Iris pigment epithelial cell (primary cell): ENCODE data around the gene EVA1C.
"Not testable (repeated sequence)": the region's sequence is repeated elsewhere in the genome, so short reads cannot be mapped to it uniquely, and the experiment has no call there.

ENCODE experiments used
- DNase-seq: peaks from one replicate; pipeline ENCODE4 v3.0.0-alpha.2; 2011; ENCODE audit warnings: low read depth

EVA1C gene

DNA sequence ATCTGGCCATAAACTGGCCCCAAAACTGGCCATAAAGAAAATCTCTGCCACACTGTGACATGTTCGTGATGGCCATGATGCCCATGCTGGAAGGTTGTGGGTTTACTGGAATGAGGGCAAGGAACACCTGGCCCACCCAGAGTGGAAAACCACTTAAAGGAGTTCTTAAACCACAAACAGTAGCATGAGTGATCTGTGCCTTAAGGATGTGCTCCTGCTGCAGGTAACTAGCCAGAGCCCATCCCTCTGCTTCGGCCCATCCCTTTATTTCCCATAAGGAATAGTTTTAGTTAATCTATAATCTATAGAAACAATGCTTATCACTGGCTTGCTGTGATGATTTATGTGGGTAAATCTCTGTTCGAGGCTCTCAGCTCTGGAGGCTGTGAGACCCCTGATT, 50.1 kb downstream of the EVA1C start:
- not testable (repeated sequence) for DNase-seq

DNA sequence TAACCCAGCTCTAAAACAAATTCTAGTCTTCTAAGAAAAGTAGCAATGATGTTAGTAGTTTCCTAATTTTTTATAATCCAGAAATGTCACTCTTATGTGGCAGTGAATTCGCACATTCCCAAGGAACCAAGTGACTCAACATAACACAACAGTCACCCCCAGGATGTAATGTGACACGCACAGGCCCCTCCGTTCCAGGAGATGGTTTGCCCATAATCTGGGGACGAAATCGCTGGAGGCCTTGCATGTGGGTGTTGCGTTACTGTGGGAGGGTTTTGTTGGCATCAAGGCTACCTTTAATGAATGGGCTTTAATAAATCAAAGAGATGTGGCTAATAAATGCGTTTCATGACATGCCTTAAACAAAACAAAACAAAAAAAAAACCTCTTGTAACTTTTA, 50.9 kb downstream of the EVA1C start:
- DNase-seq = peak; percentile 68

DNA sequence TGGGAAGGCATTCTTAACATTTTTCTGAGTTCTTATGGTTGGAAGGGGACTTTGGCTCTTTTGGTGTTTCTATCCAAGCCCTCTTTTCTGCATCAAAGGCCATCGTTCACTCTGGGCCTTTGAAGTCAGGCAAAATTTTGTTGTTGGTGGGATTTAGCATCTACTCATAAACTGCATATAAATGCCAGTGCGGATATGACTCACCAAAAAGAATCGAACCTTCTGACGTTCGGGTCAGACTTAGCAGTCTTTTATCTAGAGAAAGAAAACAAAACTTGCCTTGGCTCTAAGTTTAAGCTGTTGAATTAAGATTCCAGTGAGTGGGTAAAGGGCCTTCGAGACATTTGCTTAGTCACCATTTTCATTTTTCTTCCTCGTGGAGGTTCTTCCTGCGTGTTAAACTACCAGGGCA, 51.4 kb downstream of the EVA1C start:
- peak; percentile 96 for DNase-seq

DNA sequence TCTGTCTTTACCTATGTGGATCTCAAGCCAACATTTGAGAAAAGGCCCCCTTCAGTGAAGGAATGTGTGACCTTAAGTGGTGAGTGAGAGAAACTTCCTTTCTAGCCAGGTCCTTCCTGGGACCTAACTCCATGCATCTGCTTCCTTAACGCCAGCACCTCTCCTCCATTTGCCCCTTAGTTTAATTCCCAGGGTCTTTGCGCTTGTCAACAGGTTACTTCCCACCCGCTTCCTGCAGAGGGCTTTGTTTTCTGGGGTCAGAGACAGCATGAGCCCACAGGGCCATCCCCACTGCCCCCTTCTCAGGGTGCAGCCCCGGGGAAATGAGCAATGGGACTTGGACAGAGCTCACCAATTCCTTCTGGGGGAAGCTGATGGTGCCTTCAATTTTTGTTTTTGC, 54.8 kb downstream of the EVA1C start:
- DNase-seq = no peak

DNA sequence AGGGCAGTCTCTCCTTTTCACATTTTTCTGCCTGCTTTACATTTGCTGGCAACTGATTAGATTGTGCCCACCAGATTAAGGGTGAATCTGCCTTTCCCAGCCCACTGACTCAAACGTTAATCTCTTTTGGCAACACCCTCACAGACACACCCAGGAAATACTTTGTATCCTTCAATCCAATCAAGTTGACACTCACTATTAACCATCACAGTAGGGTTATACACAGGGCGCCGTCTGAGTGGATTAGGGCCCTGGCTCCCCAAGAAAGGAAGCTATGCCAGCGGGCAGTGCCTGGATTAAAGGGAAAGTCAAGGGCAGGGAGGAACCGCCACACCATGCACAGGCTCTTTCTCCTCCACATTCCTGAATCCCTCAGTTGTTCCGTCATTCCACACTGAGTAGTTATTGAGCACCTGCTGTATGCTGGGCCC, 56.2 kb downstream of the EVA1C start:
- DNase-seq = no peak

DNA sequence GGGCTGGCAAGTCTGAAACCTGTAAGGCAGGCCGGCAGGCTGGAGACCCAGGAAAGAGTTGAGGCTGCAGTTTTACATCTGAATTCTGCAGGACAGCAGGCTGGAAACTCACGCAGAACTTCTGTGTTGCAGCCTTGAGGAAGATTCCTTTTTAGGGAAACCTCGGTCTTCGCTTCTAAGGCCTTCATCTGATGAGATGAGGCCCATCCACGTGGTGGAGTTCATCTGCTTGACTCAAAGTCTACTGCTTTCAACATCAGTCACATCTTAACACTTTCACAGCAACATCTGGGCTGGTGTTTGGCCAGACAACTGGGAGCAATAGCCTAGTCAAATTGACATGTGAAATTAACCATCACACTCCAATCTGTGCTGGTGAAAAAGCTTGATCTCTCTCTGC, 57.1 kb downstream of the EVA1C start:
- DNase-seq = no peak

DNA sequence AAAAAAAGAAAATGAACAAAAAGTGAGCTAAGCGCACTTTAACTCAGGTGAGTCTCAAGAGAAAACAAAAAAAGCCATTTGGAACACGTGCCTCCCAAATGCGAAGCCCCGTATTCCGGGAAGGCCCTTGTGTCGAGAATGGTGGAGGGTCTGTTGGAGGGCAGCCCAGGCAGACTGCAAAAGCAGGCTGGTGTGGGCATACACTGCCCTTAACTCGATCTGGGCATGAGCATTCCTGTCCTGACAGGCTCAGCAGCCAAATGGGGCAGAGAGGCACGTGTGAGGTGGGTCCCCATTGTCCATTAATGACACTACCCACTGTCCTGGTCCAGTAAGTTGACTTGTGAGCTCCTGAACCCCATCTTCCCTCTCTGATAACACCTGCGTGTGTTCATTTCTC, 57.7 kb downstream of the EVA1C start:
- no peak for DNase-seq

DNA sequence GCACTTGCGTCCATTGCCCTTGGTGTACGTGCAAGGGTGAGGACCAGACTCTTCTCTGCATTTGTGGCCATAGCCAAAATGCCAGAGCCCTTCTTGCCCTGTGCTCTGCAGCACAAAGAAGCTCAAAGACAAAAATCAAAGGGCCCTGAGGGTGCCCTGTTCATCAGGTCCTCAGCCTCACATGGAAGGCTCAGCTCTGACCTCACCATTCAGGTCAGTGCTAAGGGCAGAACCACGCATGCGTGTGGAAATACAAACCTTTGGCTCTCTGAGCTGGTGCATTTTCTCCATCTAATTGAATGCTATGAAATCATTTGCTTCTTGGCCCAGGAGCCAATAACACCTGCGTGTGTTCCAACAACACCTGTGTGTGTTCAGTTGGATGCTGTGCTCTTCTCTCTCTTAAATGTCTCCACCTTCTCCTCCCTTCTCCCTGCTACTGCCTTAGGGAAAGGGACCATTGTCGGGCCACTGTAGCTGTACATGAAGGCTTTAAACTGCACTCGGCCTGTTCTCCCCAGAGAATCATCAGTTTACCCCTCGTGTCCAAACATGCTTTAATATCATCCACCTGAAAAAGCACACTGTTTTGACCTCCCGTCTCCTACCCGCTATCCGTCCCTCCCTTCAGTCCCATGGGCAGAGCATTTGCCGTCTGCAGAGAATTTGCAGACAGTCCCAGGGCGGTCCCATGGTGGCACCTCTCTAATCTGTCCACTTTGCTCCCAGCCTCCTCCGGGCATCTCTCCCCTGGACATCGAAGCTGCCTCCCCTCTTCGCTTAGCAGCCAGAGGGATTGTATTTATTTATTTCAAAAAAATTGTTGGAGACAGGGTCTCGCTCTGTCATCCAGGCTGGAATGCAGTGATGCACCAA, 60.6 kb downstream of the EVA1C start:
- no peak for DNase-seq

DNA sequence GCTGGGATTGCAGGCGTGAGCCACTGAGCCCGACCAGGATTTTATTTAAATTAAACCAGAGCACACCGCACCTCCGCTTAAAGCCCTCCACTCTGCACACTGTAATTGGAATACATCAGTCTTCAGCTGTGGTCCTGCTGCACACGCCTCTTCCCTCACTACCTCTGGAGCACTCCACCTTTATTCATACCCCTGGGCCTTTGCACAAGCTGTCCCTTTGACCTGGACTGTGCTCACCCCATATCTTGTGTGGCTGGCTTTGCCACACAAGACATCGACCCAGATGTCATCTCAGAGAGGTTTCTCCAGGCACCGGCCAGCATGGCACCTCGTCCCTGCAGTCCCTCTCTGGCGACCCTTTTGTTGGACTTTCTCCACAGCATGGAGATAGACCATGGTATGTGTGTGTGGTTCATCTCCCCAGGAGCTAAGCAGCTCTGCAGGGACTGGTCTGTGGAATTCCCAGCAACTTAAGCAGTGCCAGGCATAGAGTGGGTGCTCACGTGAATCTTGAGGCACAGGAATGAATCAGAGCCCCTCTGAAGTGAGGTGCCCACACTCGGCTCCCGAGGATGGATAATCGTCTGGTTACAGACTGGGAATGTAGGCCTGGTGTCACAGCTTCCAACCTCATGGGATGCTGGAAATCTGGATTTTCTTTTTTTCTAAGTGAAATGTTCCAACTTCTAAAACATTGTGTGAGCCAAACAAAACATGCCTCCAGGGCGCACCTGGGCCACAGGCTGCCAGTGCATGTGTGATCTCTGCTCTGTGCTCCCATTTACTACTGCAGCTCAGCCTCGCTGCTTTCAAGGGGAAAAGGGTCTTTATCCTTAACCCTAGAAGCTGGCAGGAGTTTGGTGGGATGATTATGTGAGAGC, 61.9 kb downstream of the EVA1C start:
- DNase-seq = no peak

DNA sequence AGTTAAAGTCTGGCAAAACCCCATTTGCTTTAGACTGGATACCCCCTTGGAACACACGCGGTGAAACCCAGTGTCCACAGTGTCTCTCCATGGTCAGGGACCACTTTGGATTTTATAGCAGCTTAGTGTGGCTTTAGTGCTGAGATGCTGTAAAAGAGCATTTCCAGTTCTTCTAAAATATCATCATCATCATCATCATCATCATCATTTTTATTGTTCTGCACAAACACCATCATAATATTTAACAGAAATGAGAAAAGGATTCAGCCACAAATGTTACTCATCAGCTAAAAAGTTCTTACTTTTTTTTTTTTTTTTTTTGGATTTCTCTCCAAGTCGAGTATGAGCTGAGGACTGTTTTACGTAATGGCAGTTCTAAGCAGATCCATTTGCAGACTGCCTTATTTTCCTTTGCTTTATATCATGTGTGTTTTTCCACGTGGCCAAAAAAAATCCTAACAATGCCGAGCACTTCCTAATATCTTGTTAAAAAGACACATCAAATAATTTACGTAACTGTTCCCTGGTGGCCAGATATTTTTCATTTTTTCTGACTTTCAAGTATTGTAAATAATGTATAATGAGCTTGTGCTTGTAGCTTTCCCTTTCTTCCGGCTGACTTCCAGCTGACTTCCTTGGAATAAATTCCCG, 62.8 kb downstream of the EVA1C start:
- peak; percentile 93 for DNase-seq

DNA sequence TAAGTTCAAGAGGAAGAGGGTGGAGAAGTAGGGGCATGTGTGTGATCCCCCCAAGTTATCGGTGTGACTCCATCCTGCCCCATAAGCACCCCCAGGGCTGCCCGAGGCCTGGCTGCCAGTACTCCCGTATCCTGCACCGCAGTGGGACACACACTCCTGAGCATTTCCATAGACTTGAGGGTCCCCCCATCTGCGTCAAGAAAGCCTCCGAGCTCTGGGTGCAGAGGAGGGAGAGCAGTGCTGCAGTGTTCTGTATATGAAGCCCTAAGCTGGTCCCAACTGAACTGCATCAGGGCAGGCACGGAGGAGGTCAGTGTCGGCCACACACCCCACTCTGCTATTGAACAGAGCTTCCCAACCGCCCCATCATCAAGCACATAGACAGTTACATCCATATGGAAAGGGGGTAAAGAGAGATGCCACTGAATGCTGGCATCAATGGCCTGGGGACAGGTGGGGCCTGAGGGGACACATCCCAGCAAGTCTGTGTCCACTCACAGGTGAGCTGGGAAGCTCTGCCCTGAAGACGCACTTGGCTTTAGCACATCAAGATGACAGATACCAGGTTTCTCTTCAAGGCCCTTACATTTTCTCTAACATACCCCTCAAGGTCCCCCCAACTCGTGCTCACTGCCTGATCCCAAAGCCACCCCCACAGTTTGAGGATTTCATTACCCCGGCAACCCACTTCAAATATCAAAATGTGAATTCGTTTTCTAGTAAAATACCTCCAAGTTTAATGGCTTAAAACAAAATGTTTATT, 64.3 kb downstream of the EVA1C start:
- no peak for DNase-seq

DNA sequence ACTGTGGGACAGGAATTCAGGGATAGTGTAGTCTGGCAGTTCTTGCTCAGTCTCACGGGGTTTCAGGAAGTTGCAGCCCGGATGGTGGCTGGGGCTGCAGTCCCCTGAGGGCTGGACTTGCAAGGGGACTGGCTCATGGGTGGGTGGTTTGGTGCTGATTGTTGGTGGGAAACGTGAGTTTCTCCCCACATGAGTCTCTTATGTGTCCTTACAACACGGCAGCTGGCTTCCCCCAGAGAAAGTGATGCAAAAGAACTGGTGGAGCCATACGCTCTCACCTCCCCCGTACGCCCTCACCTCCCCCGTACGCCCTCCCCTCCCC, 64.9 kb downstream of the EVA1C start:
- DNase-seq = no peak

DNA sequence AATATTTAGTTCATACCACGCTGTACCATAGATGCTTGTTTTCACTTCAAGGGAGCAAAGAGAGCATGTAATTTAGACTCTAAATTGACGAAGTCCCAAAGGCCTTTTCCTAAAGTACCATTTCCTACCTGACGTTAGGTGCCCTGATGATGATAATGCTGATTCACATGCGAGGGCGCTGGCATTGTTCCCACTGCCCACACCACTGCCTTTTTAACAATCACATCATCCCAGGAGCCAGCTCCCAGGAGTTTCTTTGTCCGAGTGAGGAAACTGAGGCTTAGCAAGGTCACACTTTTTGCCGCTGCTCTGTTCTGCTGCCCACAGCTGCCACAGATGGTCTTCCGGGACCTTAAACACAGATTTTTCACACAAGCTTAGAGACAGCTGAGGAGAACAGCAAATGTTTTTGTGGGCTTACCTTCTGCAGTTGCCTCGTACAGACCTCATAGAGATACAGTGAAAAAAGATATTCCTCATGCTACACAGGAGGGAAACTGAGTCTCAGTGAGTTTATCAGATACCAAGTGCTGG, 69.4 kb downstream of the EVA1C start:
- no peak for DNase-seq

DNA sequence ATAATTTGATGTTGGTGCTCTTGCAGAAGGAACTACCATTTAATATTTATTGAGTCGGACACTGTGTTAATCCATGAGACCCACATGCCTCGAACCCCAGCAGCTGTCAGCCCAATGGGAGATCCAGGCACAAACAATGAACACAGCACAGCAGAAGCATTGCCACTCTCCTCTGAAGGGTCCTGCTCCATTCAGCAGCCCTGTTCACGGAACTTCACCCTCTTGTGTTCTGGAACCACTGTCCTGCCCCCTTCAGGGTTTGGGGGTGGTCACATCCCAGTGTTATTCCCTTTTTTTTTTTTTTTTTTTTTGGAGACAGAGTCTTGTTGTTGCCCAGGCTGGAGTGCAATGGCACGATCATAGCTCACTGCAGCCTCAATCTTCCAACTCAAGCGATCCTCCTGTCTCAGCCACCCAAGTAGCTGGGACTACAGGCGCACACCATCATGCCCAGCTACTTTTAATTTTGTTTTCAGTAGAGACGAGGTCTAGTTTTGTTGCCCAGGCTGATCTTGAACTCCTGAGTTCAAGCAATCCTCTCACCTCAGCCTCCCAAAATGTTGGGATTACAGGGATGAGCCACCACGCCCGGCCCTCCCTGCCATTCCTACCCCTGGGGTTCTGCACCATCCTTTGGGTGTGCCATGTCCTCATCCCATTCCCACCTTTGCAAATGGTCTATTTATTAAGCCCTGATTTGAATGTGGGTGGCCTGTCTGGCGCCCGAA, 70.2 kb downstream of the EVA1C start:
- DNase-seq = no peak

DNA sequence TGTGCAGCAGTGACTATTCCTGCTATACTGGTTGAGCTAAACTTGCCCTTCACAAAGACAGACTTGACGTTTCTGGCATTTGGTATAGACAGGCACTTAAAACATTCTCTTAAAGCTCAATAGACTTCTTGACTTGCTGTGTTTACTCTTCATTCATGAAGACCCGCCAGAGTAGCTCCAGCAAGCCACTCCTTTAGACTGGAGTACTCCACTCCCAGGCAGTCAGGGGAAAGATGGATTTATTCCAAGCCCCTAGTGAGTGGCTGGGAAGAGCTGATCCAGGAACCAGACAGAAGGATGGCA, 70.7 kb downstream of the EVA1C start:
- no peak for DNase-seq

DNA sequence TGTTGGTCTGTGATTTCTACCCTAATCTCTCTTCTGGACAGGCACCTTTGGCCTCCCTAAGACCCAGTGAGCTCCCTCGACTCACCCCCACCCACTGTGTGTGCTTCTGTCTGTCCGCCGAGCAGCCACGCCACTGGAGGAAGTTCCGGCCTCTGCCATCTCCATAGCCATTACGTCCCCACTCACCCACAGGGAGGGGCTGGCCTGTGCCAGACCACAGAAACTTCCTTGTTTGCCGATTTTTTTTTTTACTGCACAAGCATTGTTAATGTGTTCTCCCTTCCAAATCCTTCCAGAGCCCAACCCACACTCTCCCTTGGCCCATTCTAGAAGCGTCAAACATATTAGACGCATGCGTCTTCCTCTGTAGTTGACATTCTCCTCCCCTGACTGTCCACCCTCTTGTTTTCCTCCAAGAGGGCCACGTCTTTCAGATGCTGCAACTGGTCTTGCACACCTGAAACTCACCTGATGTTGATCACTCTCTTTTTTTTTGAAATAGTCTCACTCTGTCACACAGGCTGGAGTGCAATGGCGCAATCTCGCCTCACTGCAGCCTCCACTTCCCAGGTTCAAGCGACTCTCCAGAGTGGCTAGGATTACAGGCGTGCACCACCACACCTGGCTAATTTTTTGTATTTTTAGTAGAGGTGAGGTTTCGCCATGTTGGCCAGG, 72.3 kb downstream of the EVA1C start:
- no peak for DNase-seq

DNA sequence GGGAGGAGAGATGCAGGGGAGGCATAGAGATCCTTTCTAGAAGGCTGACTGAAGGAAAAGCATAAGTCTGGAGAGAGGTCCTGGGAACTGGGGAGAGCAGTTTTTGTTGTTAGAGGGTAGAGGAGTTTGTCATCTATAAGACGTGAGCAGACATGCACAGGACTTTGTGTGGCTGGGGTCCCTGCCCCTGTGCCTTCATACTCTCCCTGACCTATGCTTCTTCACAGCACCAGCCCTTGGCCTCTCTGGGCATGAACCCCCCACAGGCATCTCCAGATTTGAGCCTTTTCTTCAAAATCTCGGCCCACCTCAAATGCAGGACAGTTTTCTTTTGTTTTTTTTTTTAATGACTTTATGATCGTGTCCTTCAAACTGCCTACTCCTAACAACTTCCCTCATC, 79.9 kb downstream of the EVA1C start:
- DNase-seq = no peak

DNA sequence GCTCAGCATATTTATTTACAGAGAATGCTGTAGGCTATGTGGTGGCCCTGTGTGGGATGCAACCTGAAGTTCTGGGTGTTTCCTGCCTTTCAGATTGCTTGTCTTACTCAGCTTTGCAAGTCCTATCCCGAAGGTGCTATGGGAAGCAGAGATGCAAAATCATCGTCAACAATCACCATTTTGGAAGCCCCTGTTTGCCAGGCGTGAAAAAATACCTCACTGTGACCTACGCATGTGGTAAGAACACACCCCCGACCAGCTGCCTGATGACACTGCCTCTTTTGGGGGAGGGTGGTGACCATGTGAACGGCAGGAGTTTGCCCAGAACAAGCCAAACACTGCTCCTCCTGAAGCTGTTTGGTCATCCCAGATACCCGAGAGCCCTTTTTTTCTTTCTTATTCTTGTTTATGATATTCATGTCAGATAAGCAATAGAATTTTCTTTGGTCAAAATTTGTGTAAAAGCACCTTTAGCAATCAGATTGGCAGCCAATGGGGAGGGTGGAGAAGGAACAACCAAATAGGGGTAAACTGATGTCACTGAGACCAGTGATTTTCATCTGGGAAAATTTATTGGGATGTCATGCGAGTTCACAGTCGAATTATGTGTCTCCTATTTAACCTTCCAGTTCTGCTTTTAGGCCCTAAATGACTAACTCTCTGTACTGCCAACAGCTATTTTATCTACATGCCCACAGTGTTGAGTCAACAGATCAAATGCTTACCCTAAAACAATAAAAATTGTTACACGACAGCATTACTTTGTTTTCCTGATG, 82.6 kb downstream of the EVA1C start:
- DNase-seq = peak; percentile 68

DNA sequence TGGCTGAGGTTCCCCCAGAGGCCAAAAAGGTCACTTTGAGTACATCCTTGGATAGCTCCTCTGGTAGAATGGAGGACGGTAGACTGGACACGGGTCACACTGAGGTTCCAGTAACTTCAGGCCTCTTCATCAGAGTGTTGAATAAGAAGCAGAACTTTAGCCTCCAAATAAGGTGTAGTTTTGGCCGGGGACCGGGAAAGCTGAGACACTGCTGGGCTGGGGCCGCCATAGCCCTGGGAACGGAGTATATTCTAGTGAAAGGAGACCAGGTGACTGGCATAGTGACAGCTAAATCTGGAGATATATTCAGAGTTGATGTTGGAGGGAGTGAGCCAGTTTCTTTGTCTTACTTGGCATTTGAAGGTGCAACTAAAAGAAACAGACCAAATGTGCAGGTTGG, 84.1 kb downstream of the EVA1C start:
- no peak for DNase-seq
